LHCN-M2 (cell line): Measurements from ENCODE around the gene RELL1. TPM values are rescaled to one million over a fixed set of nuclear protein-coding genes. Genes with fewer than 3 reads are reported as not detected.

ENCODE experiments used
- DNase-seq: peaks from one replicate; pipeline ENCODE4 v3.0.0-alpha.2; 2012; ENCODE audit warnings: low read depth
- total RNA-seq: library from RNA; depleted of rRNA; stranded (reverse); fragments of >200 nt; gene quantifications from 2 replicates; pipeline ENCODE4 v1.2.3, GENCODE V29; 2014

RELL1 gene
- total RNA-seq, 1 experiment from 2014 or later: 47.1 TPM

GRCh38 chr4:37603711-37604110 is 82.5 kb downstream of the RELL1 start:
- no peak for DNase-seq

DNA sequence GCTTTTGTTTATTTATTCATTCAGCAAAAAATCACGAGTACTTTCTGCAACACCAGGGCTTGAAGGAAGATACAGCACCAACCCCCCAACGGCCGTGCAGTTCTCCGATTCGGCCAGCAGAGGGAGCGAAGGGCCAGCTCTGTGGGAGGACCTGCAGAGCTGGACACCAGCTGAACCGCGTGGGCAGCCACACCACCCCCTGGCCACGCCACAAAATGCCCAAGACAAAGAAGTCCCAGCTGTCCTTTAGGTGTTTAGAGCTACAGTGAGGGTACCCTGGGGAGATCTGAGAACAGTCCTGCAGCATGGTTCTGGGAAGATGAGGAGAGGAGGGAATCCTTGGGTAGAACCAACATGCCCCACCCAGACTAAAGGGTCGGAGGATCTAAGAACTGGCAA is 83.1 kb downstream of the RELL1 start:
- peak; percentile 65 for DNase-seq

- no peak for DNase-seq
Measured at GRCh38 chr4:37602454-37603069, 83.6 kb downstream of the RELL1 start.

GRCh38 chr4:37601531-37601930 is 84.6 kb downstream of the RELL1 start:
- peak; percentile 47 for DNase-seq

- DNase-seq: no peak
Measured at GRCh38 chr4:37599092-37599790, 86.9 kb downstream of the RELL1 start.

GRCh38 chr4:37597034-37597433 is 89.1 kb downstream of the RELL1 start:
- DNase-seq: no peak

DNA sequence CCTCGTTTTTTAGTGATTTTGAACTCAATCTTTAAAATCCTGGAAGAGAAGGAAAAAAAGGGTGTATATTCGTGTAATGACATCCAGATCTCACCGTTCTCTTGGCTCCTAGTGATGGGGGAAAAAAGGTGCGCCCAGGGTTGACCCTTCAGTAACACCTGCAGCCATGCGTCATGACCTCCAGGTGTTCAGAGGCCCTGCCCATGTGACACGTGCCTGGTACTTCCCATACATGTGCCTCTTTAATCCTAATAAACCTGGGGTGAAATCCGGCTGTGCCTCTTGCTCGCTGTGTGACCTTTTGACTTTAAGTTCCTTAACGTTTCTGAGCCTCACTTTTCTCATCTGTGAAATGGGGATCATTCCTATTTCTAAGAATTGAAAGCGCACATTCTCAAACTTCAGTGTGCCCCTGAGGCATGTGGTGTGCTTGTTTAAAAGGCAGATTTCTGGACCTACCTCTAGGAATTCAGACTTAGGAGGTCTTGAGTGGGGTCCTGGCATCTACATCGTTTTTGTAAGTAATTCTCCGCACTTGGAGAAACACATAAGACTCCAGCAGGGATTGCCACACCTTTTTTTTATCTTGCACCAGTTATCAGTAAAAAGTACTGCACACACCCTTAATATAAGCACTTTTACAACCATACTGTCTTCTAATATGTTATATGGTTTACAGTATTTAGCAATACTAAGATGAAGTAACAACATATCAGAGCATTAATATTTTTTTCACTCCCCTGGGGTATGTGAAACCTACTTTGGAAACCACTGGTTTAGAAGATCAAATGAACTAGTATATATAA is 90.1 kb downstream of the RELL1 start:
- no peak for DNase-seq

- DNase-seq: no peak
Measured at GRCh38 chr4:37594099-37594498, 92.1 kb downstream of the RELL1 start.

- DNase-seq: no peak
Measured at GRCh38 chr4:37591349-37591748, 94.8 kb downstream of the RELL1 start.

DNA sequence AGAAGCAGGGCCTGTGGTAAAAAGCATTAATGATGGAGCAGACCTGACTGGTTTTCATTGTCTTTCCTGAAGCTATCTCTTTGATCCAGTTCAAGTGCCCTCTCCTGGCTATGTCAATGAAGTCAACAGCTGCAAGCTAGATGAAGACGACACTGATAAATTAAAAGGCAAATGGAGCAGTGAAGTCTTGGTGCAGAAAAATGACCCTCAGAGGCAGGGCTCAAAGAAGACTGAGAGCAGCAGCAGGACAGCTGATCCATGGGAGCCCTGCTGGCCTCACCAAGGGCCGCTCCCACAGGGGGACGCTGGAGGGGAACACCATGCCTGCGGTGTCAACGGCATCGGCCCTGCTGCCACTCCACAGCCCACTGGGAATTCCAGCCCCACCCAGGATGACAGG is 96.2 kb downstream of the RELL1 start:
- DNase-seq: no peak

- no peak for DNase-seq
Measured at GRCh38 chr4:37588150-37588549, 98.0 kb downstream of the RELL1 start.

- DNase-seq: no peak
Measured at GRCh38 chr4:37586194-37586593, 100.0 kb downstream of the RELL1 start.

GRCh38 chr4:37584493-37585060 is 101.6 kb downstream of the RELL1 start:
- DNase-seq: no peak

- DNase-seq: no peak
Measured at GRCh38 chr4:37584071-37584470, 102.1 kb downstream of the RELL1 start.

- DNase-seq: no peak
Measured at GRCh38 chr4:37573566-37573965, 112.6 kb downstream of the RELL1 start.

- no peak for DNase-seq
Measured at GRCh38 chr4:37568489-37568888, 117.7 kb downstream of the RELL1 start.

GRCh38 chr4:37567836-37568235 is 118.3 kb downstream of the RELL1 start:
- DNase-seq: no peak

DNA sequence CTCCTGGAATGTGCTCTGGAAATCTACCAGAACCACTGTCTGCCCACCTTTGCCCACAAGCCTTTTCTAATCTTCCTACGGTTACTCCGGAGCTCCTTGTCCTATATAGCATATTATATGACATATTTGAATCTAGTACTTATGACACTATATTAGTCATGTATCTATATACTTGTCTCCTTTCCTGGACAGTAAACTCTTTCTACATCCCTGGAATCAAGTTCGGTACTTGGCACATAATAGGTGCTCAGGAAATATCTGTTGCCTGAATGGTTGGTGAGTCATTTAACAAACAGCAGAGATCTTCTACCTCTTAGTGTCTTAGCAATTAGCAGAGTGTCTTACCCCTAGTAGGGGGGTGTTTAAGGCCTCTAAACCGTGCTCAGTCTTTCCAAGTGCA is 123.6 kb downstream of the RELL1 start:
- DNase-seq: no peak

- peak; percentile 6 for DNase-seq
Measured at GRCh38 chr4:37561803-37562207, 124.4 kb downstream of the RELL1 start.

GRCh38 chr4:37561196-37561802 is 124.9 kb downstream of the RELL1 start:
- no peak for DNase-seq
